Amniotic epithelial cell (primary cell): ENCODE measurements around the gene AGAP1.
A peak's percentile ranks its signal among the peaks of the same experiment; 100 is the strongest.

Experiments
- DNase-seq: peaks from one replicate; pipeline ENCODE4 v3.0.0-alpha.2; 2010; ENCODE audit warnings: low read depth

AGAP1 gene

DNA sequence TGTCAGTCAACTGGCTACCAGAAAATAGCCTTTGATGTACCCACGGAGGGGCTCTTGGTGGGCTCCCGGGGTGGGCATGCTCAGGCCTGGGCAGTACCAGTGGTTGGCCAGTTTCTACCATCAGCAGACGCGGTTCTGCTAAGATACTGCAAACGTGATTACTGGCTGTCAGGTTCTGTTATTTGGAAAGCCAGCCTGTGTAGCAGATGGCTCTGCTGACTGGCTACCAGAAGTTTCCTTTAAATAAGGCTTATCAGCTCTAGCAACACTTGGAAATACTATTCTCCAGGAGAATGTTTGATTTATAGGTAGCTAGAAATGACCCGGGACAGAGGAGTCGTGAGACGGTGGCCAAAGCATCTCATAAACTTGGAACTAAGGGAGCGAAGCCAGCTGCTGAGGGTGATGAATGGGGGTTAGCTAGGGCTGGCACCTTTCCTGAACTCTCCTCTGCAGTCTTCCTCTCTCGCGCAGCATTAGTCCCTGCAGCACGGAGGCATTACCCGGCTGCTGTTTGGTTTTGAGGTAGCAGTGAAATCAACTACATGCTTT is 171.9 kb downstream of the AGAP1 start:
- peak; percentile 23 for DNase-seq

DNA sequence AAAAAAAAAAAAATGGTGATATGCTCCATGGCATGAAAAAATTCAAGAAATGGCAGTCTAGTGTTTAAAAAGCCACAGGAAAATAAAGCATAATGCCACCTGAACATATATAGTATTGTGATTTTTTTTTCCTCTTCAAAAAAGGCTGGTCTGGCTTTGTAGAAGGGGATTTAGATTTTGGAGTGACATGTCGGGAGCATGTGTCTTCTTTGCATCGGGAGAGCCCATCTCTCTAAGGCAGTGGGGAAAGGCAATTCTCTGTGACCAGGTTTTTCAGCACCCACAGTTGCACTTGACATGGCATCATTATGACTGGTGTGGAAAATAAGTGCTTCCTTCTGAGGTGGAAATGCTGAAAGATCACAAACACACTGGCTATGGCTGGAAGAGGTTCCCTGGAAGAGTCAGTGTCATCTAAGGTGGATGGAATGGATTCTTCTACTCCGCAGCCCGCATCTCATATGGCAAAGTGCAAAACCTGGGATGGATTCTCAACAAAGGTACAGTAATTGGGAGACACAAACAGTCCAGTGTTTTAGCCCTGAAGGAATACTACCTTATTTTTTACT is 172.5 kb downstream of the AGAP1 start:
- DNase-seq: peak; percentile 92

DNA sequence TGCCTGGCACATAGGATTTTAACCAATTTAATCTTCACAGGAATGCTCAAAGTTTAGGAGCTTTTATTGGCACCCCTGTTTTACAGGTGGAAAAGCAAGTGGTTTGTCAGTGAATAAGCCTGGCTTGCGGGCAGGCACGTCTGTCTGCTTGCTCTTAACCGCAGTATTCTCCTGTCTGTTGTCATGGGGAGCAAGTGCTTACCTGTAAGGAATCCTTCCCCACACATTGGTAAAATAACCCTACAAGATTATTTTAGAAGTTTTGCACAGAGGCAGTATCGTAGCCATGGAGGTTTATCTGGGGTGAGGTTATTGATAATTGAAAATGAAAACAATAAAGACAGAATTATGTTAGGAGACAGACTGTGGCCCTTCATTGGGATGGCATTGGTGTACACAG is 174.9 kb downstream of the AGAP1 start:
- no peak for DNase-seq

DNA sequence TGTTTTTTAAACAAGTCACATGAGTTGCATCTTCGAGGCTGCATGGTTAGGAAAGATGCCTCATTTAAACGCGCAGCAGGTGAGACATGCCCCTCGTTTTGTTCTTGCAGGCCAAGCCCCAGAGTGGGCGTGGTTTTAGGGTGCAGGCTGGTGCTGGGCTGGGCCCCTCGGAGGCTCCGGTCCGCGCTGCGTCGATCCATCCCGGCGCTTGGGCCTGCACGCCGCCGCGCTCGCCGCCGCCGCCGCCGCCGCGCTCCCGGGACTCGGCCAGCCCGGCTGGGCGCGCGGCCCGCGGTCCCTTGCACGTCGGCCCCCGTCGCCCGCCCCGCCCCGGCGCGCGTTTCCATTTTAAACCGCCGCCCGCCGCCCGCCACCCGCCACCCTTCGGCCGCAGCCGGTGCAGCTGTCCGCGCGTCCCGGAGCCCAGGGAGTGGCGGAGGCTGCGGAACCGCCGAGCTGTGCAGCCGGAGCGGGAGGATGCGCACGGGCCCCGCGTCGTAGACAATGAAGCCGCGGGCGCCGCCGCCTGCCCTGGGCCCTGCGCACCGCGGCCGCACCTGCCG is 175.5 kb downstream of the AGAP1 start:
- peak; percentile 67 for DNase-seq

DNA sequence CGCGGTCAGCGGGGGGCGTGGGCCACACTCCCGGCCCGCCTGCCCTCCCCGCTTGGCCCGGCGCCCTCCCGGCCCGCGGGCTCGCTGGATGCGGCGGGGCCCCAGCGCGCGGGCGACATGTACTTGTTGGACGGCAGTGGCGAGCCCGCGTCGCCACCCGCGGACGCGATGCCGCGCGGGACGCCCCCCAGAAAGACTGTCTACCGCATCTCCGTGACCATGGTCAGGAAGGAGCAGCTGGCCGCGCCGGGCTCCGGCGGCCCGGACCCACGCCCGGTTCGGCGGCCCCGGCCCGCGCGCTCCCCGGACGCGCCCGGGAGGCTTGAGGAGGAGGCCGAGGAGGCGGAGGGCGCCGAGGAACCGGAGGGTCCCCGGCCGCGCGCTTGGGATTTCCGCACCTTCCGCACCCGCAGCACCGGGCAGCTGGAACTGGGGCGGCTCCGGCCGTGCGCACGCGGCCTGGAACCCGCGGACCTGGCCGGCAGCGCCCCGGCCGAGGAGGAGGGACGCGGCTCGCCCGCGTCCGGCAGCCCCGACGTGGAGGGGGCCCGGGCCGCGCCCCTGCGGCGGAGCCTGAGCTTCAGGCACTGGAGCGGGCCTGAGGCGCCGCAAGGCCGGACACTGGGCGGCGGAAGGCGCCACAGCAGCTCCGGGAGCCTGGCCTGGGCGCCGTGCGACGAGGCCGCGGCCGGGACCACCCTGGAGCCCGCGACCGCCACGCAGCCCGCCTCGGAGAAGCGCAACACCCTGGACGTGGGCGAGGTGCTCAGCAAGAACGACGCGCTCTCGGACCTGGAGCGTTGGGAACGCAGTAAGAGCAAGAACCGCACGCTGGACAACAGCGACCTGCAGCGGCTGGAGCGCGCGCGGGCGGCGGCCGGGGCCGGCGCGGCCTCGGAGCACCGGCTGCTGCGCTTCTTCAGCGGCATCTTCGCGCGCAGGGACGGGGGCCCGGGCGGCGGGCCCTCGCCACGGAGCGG is 176.4 kb downstream of the AGAP1 start:
- peak; percentile 73 for DNase-seq

DNA sequence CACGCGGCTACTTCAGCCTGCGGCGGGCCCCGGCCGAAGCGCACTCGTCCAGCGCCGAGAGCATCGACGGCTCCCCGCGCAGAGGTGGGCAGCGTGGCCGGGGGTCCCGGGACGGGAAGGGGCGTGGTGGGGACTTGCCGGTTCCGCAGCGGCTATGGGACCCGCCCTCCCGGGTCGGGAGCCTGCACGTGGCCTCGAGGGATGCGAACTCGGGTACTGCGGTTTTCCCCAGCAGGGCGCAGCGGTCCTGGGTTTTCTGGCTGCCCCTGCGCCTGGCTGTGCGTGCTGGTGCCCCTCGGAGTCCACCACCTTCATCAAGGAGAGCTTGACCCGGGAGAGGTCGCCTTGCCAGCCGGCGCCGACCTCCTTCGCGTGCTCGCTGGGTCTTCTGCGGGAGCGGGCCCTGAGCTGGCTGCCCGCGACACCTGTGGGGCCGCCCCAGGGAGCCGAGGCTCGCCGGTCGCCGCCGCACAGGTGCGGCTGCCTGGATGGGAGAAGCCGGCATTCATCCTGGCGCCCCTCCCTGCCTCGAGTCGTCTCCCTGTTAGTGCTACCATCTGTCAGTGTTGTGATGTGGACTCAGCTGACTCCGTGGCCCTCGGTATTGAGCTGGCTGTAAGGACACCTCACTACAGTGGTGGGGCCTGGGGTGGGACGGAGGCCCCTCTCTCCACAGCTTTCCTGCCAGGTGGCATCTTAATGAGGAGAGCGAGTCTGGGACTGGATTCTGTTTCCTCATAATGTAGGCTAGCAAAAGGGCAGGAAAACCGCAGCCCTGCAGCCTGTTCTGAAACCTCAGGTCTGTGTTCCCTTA is 177.3 kb downstream of the AGAP1 start:
- DNase-seq: peak; percentile 38

DNA sequence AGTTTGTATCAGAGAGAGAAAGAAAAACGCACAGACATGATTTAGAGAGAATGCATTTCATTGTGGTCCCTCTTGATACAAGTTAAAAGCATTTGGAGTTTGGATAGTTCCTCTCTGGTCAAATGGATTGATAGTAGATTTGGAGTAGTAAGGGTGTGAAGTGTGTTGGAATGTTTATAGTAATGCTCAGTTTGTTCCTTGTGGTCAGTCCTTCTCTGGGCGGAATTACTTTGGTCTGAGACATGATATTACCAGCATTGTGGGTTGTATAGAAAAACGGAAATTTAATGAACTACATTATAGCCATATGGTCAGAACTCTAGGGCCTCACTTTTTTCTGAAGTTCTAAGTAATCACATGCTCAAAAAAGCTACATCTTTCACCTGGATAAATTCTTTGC is 178.9 kb downstream of the AGAP1 start:
- DNase-seq: no peak

DNA sequence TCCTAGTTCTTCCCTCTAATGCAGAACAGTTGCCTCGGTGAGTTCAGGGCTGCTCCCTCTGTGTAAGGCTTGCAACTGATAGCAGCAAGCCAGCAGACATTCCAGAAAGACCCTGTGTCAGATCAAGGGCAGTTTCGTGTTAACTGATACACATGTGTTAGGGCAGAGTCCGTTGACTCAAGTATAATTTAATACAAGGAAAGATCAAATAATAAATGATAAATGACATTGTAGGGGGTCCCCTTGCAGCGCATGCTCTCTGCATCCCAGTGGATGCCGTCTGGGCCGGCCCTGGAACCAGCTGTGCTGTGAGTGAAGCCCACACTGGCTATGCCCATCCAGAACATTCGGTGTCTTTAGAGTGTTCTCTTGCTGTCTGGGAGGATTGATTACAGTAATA is 180.3 kb downstream of the AGAP1 start:
- no peak for DNase-seq

DNA sequence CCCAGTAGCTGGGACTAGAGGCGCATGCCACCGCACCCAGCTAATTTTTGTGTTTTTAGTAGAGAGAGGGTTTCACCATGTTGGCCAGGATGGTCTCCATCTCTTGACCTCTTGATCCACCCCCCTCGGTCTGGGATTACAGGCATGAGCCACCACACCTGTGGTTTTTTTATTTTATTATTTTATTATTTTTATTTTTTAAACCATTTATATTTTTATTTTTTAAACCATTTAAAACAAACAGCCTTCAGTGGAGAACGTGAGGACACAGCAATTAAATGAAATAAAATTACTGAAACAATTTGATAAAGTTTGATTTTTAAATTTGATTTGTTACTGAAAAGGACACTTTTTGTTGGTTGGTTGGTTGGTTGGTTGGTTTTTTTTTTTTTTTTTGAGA is 181.0 kb downstream of the AGAP1 start:
- DNase-seq: no peak

DNA sequence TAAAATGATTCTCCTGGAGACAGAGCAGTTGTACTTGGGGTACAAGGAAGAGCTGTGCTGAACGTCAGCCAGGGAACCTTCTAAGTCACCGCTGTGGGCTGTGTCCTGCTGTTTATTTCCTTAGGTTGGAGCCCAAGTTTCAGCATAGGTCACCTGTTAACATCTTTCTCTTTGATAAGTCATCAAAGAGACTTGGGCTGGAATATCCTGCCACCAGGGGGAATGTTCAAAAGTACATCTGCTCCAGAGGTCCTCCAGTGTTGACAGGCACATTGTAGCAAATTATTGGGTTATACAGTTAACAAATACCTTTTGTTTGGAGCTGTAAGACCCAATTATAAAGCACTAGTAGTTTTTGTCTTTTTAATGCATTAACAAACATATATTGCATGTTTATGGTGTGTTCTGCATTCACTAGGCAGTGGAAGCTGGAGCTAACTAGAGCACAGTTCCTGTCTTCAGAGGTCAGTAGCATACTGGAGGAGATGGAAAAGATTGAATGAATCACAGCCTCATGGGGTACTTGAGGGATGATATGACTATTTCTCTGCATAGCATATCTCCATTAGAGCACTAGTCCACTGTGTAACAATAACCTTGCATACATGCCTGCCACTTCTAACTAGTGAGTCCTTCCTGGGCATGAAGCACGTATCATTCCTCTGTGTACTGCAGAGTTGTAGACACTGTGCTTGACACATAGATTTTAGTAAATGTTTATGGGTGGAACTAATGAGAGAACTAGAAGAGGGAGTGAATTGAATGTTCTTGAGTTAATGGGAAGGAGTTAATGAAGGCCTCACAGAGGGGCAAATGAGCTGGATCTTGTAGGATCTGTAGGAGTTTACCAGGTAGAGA is 182.1 kb downstream of the AGAP1 start:
- DNase-seq: peak; percentile 82

DNA sequence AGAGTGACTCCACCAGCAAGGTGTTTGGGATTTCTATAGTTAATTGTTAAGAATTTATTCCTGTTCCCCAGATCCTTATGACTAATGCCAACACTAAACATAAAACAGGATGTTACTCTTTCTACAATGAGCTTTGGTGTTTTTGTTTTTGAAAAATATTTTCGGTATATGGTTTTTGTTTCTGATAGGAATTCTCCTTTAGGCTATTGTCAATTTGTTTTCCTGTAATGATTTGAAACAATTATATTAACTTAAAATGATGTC is 182.6 kb downstream of the AGAP1 start:
- DNase-seq: no peak

DNA sequence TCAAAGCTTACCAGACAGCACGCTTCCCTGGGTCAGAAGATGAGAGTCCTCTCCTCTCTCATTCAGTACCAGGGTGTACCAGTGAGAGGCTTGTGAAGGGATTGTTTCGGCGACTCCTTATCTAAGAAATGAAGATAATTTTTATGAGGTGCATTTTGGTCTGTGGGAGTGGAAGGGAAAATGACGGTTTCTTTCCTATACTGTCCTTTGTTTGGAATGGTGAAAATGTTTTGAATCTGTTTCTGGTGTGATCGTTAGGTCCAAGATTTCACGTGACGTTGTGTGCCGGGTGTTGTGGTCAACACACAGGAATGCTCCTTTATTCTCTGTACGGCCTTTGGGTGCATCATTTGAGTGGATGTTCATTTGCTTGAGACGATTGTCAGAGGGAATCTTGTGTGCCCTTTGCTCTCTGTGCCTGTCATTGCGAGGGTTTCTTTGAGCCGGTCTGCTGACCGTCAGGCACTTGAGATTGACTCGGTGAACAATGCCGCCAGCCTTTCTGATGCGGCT is 183.5 kb downstream of the AGAP1 start:
- peak; percentile 94 for DNase-seq

DNA sequence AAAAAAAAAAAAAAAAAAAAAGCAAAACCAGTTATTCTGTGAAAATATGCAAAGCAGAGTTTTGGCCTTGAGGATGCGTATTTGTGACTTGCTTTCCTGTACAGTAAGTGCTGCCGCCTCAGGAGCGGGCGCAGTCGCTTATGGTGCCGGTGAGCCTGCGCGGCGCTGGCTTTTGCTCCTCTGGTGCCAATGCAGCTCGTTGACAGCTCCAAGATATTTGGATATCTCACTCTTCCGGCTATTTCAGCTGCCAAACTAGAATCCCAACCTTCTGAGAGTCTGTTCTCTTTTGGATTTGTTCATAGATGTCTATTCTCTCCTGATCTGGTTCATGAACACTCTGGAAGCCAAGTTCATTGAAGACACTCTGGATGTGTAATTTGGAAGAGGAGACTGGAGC is 184.1 kb downstream of the AGAP1 start:
- no peak for DNase-seq

DNA sequence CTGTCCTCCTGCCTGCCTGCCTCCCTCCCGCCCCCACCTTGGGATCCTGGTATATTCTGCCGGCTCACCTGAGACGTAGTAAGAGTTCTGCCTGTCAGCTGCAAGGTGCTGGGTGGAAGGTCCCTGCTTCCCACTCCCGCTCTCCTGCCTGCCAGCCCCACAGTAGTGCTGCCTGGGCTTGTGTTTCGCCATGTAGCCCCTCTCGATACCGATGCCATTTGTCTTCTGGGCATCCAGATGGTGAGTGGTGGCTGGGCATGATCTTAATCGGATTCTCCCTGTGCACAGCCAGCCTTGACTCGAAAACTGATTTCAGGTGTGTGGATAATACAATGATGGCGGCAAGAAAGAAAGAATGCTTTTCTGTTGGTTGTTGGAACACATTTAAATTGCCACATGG is 184.9 kb downstream of the AGAP1 start:
- no peak for DNase-seq

DNA sequence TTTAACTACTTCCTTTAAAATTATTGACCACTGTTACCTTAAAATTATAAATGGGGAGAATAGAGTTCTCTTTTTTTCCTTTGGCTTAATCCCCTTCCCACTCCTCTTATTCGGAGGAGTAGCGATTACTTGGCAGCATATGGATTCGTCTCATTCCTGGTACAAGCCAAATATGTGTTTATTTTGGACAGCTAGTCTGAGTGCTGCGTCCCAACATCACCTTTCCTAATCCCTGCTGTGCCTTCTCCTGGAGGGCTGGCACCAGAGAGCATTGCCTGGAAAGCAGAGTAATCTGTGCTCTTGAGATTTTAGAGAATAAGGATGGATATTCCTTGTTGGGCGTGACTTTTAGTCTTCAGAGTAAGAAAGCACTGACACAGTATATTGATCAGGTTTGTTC is 185.6 kb downstream of the AGAP1 start:
- no peak for DNase-seq

DNA sequence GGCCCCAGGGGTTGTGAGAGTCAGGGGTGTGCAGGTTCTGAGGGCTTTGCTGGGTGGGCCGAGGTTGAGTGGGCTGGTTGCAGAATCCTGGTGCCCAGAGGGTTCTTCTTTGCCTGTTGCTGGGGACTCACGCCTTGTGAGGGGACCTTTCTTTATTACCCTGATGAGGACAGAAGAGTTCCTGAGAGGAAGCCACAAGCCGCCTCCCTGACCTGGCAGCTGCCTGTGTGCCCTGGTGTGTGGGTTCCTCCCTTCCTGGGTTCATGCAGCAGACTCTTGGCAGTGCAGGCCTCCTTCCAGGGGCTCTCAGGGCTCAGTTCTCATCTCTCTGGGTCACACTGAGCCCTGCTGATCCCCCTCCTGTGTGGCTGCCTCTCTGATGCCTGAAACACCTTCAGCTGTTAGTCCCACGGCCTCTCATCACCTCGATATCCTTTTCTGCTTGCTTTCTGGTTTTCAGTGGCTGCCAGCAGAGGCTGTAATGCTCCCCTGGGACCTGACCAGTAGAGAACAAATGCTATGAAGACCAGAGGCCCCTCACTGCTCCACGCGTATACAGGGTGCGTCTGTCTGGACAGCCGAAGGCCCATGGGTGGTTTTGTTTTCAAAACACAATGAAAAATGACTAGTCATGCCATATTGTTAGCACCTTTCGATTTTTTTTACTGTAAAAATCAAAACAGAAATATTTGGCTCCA is 191.3 kb downstream of the AGAP1 start:
- no peak for DNase-seq

DNA sequence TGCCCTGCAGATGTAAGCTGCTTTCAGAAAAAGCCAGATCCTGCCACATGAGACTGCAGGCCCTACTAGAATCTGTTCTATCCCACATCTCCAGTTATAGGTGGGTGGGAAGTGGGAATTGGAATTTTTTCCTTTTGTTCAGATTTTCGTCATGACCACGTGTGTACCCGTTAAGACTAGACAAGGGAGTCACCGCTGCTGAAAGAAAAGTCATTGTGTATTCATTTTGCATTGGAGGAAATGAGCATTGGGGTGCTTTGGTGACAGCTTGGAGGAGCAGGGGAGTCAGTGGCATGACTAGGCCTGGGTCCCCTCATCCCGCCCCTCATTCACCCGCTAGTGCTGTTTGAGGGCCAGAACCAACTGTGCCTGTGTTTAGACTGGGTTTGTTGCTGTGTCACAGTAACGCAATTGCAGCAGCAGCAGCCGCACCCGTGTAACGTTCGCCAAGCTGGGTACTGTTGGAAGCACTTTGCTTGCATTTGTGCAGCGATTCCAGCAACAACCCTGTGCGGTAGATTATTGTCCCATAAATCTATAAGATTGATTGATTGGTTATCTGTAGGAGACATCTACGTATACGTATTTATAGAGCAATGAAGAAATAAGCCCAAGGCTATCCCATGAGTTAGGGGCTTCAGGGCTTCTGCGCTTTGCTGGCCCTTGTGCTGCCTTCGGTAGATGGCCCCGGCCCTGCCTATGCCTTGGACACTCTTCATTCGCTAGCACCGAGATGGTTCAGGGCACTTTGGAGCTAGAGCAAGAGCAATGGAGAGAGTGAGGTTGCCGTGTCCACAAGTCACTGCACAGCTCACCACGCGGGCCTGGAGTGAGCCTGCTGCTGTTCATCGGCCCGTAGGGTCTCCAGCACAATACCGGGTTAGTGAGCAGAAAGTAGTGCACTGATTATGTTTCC is 194.9 kb downstream of the AGAP1 start:
- no peak for DNase-seq

DNA sequence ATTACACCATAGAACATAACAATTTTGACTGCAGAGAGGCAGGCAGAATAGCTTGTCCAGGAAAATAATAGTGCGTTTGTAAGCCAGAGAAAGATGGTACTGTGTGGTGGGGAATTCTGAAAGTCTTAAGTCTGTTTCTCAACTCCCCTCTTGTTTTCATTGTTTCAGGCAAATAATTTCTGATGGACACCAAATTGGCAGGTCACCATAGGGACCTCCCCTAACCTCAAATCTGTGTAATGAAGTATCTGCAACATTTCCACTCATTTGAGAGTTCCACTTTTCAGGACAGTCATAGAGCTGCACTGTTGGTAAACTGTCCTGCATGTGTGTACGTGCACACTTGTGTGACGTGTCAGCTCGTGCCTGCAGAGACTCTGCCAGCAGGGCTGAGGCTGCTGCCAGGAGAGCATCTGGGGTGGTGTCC is 195.6 kb downstream of the AGAP1 start:
- no peak for DNase-seq

DNA sequence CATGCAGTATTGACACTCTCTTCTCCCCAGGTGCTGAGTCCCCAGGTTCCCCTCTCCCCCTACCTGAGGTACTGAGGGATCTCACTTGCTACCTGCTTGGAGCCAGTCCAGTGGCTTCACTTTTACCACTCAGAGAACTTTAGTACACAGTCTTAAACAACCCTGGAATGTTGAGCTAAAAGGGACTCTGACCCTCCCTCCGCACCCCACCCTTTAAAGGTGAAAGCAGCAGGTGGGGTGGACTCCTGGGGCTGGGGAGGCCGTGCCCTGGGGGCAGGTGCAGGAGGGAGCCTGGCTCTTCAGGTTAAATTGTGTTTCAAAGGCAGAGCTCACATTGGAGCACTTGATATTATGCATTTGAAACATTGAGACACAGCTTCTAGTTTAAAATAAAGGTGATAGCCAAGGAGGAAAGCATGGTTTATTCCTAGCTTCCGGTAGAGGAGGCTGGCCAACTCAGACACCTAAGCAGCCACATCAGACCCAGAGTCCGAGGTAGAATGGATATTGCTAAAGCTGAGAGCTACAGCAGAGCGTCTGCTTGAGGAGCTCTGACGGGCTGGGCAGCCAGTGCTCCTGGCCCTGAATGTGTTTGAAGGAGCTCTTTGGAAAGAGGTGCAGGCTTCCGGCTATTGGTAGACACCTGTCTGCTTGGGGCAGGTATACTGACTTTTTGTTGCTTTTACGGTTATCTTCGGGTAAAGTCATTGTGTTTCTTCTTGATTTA is 196.4 kb downstream of the AGAP1 start:
- DNase-seq: no peak
